ENCODE results near the gene PHF5A.
A peak's percentile ranks its signal among the peaks of the same experiment; 100 is the strongest.

DNA sequence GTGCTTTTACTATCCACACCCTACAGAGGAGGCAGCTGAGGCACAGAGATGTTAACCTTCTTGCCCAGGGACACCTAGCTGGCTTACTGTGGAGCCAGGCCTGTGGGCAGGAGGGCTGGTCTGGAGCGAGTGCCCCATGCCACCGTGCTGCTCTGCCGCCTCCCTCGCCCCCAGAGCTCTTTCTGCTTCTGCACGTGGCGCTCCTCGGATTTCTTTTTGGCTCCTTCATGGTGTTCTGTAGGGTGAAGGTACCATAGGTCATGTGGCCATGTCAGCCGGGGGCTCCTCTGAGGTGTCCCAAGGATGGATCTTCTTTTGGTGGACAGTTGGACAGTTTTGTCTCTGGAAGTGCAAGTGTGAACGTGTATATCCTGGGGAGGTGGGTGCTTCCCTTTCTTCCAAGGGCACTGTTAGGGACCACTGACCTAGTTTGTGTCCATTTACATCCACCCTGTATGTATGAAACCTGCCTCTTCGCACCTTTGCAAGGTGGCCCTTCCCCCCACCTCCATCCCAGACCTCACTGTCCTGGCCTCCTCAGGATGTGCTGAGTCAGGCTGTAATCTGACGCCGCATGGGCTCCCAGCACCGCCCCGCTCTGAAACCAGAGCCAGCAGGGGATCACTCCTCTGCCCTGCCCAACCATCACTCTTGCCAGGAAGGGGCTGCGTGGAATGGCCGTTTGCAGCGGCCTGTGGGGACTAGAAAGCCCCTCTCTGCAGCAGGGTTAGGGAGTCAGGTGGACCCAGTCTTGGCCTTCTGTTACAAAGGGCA, 44.1 kb upstream of the PHF5A start:
- peak in 1 of 2 donors; percentile 14 for TF ChIP-seq POLR2A (IDR thresholded peaks at IDR 0.05)
- TF ChIP-seq, protein P1, sequence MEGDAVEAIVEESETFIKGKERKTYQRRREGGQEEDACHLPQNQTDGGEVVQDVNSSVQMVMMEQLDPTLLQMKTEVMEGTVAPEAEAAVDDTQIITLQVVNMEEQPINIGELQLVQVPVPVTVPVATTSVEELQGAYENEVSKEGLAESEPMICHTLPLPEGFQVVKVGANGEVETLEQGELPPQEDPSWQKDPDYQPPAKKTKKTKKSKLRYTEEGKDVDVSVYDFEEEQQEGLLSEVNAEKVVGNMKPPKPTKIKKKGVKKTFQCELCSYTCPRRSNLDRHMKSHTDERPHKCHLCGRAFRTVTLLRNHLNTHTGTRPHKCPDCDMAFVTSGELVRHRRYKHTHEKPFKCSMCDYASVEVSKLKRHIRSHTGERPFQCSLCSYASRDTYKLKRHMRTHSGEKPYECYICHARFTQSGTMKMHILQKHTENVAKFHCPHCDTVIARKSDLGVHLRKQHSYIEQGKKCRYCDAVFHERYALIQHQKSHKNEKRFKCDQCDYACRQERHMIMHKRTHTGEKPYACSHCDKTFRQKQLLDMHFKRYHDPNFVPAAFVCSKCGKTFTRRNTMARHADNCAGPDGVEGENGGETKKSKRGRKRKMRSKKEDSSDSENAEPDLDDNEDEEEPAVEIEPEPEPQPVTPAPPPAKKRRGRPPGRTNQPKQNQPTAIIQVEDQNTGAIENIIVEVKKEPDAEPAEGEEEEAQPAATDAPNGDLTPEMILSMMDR (IDR thresholded peaks at IDR 0.05), result no peak

Data from adrenal gland (tissue), 5 donors.